ENCODE measurements around the gene SUDS3.

Gene SUDS3

DNA sequence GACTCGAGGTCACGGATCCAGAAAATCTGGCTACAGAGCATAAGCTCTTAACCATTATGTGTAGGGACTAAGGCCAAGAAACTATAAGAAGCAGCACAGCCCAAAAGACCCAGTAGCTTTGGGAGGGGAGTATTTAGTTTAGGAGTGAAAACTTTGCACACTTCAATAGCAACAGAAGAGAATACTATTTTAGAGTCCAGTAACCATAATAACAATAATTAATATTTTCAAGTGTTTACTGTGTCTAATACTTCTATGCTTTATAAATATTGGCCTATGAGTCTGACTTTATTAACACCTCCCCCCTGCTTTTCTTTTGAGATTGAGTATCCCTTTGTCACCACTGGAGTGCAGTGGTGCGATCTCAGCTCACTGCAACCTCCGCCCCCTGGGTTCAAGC lies 82.8 kb downstream of the SUDS3 start:
- no peak overlapping the region for H3K4me3 ChIP-seq (replicated peaks; ENCODE audit: low read depth, low read length)
- no peaks in the 10 kb centered on the region for H3K36me3 ChIP-seq (ENCODE audit: control insufficient read depth, insufficient read depth, low read length)
- TF ChIP-seq, protein P1, sequence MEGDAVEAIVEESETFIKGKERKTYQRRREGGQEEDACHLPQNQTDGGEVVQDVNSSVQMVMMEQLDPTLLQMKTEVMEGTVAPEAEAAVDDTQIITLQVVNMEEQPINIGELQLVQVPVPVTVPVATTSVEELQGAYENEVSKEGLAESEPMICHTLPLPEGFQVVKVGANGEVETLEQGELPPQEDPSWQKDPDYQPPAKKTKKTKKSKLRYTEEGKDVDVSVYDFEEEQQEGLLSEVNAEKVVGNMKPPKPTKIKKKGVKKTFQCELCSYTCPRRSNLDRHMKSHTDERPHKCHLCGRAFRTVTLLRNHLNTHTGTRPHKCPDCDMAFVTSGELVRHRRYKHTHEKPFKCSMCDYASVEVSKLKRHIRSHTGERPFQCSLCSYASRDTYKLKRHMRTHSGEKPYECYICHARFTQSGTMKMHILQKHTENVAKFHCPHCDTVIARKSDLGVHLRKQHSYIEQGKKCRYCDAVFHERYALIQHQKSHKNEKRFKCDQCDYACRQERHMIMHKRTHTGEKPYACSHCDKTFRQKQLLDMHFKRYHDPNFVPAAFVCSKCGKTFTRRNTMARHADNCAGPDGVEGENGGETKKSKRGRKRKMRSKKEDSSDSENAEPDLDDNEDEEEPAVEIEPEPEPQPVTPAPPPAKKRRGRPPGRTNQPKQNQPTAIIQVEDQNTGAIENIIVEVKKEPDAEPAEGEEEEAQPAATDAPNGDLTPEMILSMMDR (IDR thresholded peaks at IDR 0.05; ENCODE audit: insufficient read depth, low read length, poor library complexity, severe bottlenecking) = no peak
- no peak for DNase-seq (ENCODE audit: extremely low read depth, insufficient read length)
- H3K27me3 ChIP-seq (replicated peaks; ENCODE audit: control insufficient read depth, insufficient read depth, low read length) = no peaks in the 10 kb centered on the region

DNA sequence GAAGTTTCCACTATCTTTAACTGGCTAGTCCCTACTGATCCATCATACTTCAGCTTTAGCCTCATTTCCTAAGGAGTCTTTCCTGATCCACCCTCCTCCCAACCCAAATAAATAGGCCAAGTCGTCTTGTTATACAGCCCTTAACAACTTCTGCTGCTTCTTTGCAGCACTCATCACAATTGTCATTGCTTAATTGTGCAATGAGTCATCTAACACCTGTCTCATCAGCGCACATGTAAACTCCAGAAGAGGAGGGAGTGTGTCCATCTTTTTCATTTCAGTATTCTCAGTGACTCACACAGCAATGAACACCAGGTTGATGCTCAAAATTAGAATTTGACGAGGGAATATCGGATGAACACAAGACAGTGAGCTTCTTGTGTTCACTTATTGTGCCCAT lies 87.3 kb downstream of the SUDS3 start:
- TF ChIP-seq, protein P1 (IDR thresholded peaks at IDR 0.05; ENCODE audit: insufficient read depth, low read length, poor library complexity, severe bottlenecking) = no peak
- no peaks in the 10 kb centered on the region for H3K36me3 ChIP-seq (ENCODE audit: control insufficient read depth, insufficient read depth, low read length)
- no peak for DNase-seq (ENCODE audit: extremely low read depth, insufficient read length)

DNA sequence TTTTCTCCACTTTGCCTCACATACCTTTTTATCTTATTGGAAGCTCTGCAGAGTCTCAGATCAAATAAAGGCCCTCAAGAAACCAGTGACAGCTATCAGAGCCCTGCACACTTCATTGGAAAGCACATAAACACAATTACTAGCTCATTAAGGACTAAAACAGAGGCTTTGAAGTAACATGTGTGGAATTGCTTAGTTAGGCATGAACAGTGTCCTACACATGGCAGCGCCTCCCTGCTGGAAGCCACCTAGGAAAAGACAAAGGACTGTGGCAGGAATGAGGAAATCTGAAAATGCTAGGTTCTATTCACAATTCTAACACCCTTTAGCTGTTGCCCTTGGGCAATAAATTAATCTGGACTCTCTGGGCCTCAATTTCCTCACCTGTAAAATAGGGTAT lies 89.4 kb downstream of the SUDS3 start:
- H3K4me3 ChIP-seq (replicated peaks; ENCODE audit: low read depth, low read length) = no peak overlapping the region
- TF ChIP-seq, protein P1 (IDR thresholded peaks at IDR 0.05; ENCODE audit: insufficient read depth, low read length, poor library complexity, severe bottlenecking) = no peak
- H3K36me3 ChIP-seq (ENCODE audit: control insufficient read depth, insufficient read depth, low read length) = no peaks in the 10 kb centered on the region
- H3K27me3 ChIP-seq (replicated peaks; ENCODE audit: control insufficient read depth, insufficient read depth, low read length) = no peaks in the 10 kb centered on the region
- DNase-seq (ENCODE audit: extremely low read depth, insufficient read length) = no peak

More for the DNA sequence above, 87.3 kb downstream of the SUDS3 start:
- H3K4me3 ChIP-seq (replicated peaks; ENCODE audit: low read depth, low read length) = no peak overlapping the region
- no peaks in the 10 kb centered on the region for H3K27me3 ChIP-seq (replicated peaks; ENCODE audit: control insufficient read depth, insufficient read depth, low read length)
